Erythroblast (primary cell): ENCODE data around the gene SLC25A25.

Experiments used
- GATA1 ChIP-seq: IDR thresholded peaks from 2 replicates; pipeline ENCODE4 v1.6.1; 2011; ENCODE audit warnings: low read depth, mild to moderate bottlenecking, control low read depth, low read length, moderate library complexity
- POLR2A ChIP-seq: IDR thresholded peaks from 2 replicates; pipeline ENCODE4 v1.6.1; 2011; ENCODE audit warnings: mild to moderate bottlenecking, low read length

- TF ChIP-seq POLR2A (peak; percentile 3), GATA1 (no peak)
Measured at GRCh38 chr9:128066713-128067644, 1.1 kb upstream of the SLC25A25 start, which contains the start of gene NAIF1.
